Uterus (tissue), 4 donors: ENCODE results near the gene NOX5. TPM values are rescaled to one million over a fixed set of nuclear protein-coding genes. Genes with fewer than 3 reads are reported as not detected.

ENCODE experiments used
- DNase-seq, 2 donors: peaks; one replicate each; pipeline ENCODE4 v3.0.0-alpha.2; 2019 to 2020
- H3K27ac ChIP-seq, 2 donors: fragments of 200-600 bp; sonication (generic); 1 replicate in 1 of 2; 2 replicates in 1 of 2; pipeline ENCODE4 v1.5.1; 2016 to 2018
- H3K27me3 ChIP-seq, 2 donors: fragments of 200-600 bp; sonication (generic); one replicate each; pipeline ENCODE4 v1.5.1; 2018 to 2019; ENCODE audit warnings: control low read depth in 1 of 2
- H3K36me3 ChIP-seq, 2 donors: fragments of 200-600 bp; sonication (generic); one replicate each; pipeline ENCODE4 v1.5.1; 2019; ENCODE audit warnings: control low read depth in 1 of 2
- H3K4me1 ChIP-seq, 2 donors: fragments of 200-600 bp; sonication (generic); one replicate each; pipeline ENCODE4 v1.5.1; 2018 to 2019; ENCODE audit warnings: control low read depth in 1 of 2
- H3K4me3 ChIP-seq, 2 donors: fragments of 200-600 bp; sonication (generic); 1 replicate in 1 of 2; 2 replicates in 1 of 2; pipeline ENCODE4 v1.5.1; 2018 to 2019; ENCODE audit warnings: mild to moderate bottlenecking in 1 of 2
- H3K9me3 ChIP-seq, 2 donors: fragments of 200-600 bp; sonication (generic); one replicate each; pipeline ENCODE4 v1.5.1; 2019; ENCODE audit warnings: control low read depth in 1 of 2
- POLR2A ChIP-seq, 2 donors: fragments of 450-650 bp; IDR thresholded peaks; one replicate each; pipeline ENCODE4 v1.6.1; 2016; ENCODE audit warnings: antibody characterized with exemption in 2 of 2, mild to moderate bottlenecking in 1 of 2, moderate library complexity in 1 of 2
- intact Hi-C: fragments of 100-400 bp; cut with DNase I; formaldehyde crosslinking; loops from one replicate; pipeline ENCODE4 v1.15.1; 2023; ENCODE audit warnings: low total_unique reads
- total RNA-seq, 4 donors: library from RNA; depleted of rRNA in 3 of 4; stranded (reverse); fragments of >200 nt in 3 of 4; gene quantifications; one replicate each; pipeline versions ENCODE4 v1.1.0 to v1.2.4, GENCODE V29; 2014 to 2023
- TF ChIP-seq, protein P1 (sequence below), 4 experiments: fragments of 200-600 bp in 2 of 4; fragments of 450-650 bp in 2 of 4; sonication (generic) in 2 of 4; IDR thresholded peaks; one replicate each; pipeline ENCODE4 v1.5.1; 2016 to 2019; ENCODE audit warnings: antibody characterized with exemption in 4 of 4, mild to moderate bottlenecking in 2 of 4, moderate library complexity in 1 of 4
- donor health status: DM: yes; HTN: yes; CAD: no.

NOX5 gene
- total RNA-seq, 4 donors from 2014 or later, result 0.21 to 0.52 TPM; not detected in 2

DNA sequence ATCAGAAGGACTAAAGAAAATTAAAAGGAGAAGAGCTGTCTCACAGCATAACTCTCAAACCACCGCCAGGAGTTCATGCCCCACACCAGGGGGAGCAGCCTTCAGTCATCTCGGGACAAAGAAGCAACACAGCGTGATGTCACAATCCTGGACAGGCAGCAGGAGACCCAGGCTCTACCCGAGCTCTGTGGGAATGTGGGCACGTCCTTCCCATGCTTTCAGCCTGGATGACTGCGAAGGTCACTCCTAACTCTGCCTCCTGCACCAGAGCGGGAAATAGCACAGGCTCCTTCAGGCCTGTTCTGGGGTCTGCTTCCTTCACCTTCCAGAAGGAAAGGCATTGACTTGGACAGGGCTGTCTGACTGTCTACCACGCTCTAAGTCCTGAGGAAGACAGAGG lies 31.3 kb downstream of the NOX5 start:
- Histone ChIP-seq H3K4me3 (no peak overlapping the region), H3K27me3 (no peaks in the 10 kb centered on the region), H3K36me3 (no peaks in the 10 kb centered on the region), H3K27ac (no peak overlapping the region), H3K9me3 (no peaks in the 10 kb centered on the region), H3K4me1 (no peaks in the 10 kb centered on the region)
- TF ChIP-seq POLR2A (IDR thresholded peaks at IDR 0.05), result no peak
- TF ChIP-seq, protein P1, sequence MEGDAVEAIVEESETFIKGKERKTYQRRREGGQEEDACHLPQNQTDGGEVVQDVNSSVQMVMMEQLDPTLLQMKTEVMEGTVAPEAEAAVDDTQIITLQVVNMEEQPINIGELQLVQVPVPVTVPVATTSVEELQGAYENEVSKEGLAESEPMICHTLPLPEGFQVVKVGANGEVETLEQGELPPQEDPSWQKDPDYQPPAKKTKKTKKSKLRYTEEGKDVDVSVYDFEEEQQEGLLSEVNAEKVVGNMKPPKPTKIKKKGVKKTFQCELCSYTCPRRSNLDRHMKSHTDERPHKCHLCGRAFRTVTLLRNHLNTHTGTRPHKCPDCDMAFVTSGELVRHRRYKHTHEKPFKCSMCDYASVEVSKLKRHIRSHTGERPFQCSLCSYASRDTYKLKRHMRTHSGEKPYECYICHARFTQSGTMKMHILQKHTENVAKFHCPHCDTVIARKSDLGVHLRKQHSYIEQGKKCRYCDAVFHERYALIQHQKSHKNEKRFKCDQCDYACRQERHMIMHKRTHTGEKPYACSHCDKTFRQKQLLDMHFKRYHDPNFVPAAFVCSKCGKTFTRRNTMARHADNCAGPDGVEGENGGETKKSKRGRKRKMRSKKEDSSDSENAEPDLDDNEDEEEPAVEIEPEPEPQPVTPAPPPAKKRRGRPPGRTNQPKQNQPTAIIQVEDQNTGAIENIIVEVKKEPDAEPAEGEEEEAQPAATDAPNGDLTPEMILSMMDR (IDR thresholded peaks at IDR 0.05), result no peak
- no peak for DNase-seq
- intact Hi-C loops, result no loop called here

- H3K4me1 ChIP-seq, result no peaks in the 10 kb centered on the region
- no peaks in the 10 kb centered on the region for H3K36me3 ChIP-seq
- no peaks in the 10 kb centered on the region for H3K27me3 ChIP-seq
- DNase-seq, result no peak
- TF ChIP-seq POLR2A (IDR thresholded peaks at IDR 0.05), result no peak
- TF ChIP-seq, protein P1 (IDR thresholded peaks at IDR 0.05), result no peak
- intact Hi-C loops, result no loop called here
- H3K4me3 ChIP-seq, result no peak overlapping the region
- H3K9me3 ChIP-seq, result no peaks in the 10 kb centered on the region
- H3K27ac ChIP-seq, result no peak overlapping the region
Observed at GRCh38 chr15:69046781-69047180, 32.3 kb downstream of the NOX5 start.

DNA sequence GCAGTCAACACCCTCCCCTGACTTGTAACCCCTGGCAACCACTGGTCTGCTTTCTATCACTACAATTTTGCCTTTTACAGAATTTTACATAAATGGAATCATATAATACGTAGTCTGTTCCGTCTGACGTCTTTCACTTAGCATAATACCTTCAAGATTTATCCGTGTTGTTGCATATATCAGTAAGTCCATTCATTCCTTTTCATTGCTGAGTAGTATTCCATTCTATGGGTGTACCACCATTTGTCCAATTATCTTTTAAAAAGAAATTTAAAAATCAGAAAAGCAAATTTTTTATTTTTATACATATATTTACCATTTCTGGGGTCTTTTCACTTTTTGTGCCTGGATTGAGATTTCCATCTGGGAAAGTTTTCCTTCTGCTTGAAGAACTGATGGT lies 35.5 kb downstream of the NOX5 start:
- intact Hi-C loops, result loop anchor here (10.0 kb wide), 1 partner anchor 215 kb away; no protein-coding TSS in a partner anchor
- no peak overlapping the region for H3K27ac ChIP-seq

DNA sequence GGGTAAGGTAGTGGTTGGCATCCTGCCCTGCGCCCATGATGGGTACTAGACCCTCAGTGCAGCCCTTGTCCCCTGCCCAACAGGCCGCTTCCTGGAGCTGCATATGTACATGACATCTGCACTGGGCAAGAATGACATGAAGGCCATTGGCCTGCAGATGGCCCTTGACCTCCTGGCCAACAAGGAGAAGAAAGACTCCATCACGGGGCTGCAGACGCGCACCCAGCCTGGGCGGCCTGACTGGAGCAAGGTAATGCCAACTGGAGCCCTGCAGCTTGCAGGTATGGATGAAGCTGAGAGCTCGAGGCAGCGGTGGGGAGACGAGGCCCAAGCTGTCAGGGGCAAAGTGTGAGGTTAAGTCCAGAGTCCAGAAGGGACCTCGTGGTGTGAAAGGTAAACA lies 40.8 kb downstream of the NOX5 start:
- H3K27me3 ChIP-seq, result no peaks in the 10 kb centered on the region
- H3K9me3 ChIP-seq, result no peaks in the 10 kb centered on the region
- no peaks in the 10 kb centered on the region for H3K36me3 ChIP-seq
- no peak overlapping the region for H3K4me3 ChIP-seq
- H3K4me1 ChIP-seq, result no peaks in the 10 kb centered on the region
- DNase-seq, result no peak
- intact Hi-C loops, result loop anchor here (5.0 to 10.0 kb wide), 2 partner anchors 210 to 337 kb away; no protein-coding TSS in a partner anchor
- no peak overlapping the region for H3K27ac ChIP-seq
- TF ChIP-seq, protein P1 (IDR thresholded peaks at IDR 0.05), result no peak
- no peak for TF ChIP-seq POLR2A (IDR thresholded peaks at IDR 0.05)

More for the DNA sequence above, 35.5 kb downstream of the NOX5 start:
- Histone ChIP-seq H3K27me3 (no peaks in the 10 kb centered on the region), H3K9me3 (no peaks in the 10 kb centered on the region), H3K36me3 (no peaks in the 10 kb centered on the region), H3K4me1 (no peaks in the 10 kb centered on the region), H3K4me3 (no peak overlapping the region)
- DNase-seq, result no peak
- TF ChIP-seq, protein P1 (IDR thresholded peaks at IDR 0.05), result no peak
- no peak for TF ChIP-seq POLR2A (IDR thresholded peaks at IDR 0.05)

- H3K36me3 ChIP-seq, result no peaks in the 10 kb centered on the region
- H3K9me3 ChIP-seq, result no peaks in the 10 kb centered on the region
- TF ChIP-seq, protein P1 (IDR thresholded peaks at IDR 0.05), result no peak
- no peak overlapping the region for H3K4me3 ChIP-seq
- H3K4me1 ChIP-seq, result no peaks in the 10 kb centered on the region
- no peak for DNase-seq
- intact Hi-C loops, result loop anchor here (5.0 to 10.0 kb wide), 2 partner anchors 208 to 336 kb away; no protein-coding TSS in a partner anchor
- H3K27ac ChIP-seq, result no peak overlapping the region
- H3K27me3 ChIP-seq, result no peaks in the 10 kb centered on the region
Observed at GRCh38 chr15:69056365-69056764, 41.9 kb downstream of the NOX5 start.
